Keratinocyte (primary cell): Measurements from ENCODE around the gene MRPL45. TPM values are rescaled to one million over a fixed set of nuclear protein-coding genes. Genes with fewer than 3 reads are reported as not detected.

Experiments used
- DNase-seq: peaks from one replicate; pipeline ENCODE4 v3.0.0-alpha.2; 2011; ENCODE audit warnings: low read depth, missing footprints, low spot score
- FAIRE-seq: peaks from 2 replicates; lab custom pipeline; 2011; peaks lifted over from hg19 to GRCh38; lab: Jason Lieb, UNC
- H2AFZ ChIP-seq: 2 replicates; pipeline ENCODE4 v1.6.0; 2012; ENCODE audit warnings: low read length, control low read depth, inconsistent platforms; ENCODE audit not compliant: control insufficient read depth
- H3K27ac ChIP-seq: 2 replicates; pipeline ENCODE4 v1.5.1; 2011; ENCODE audit warnings: low read length; ENCODE audit not compliant: control insufficient read depth, insufficient read depth
- H3K27me3 ChIP-seq: 3 replicates; pipeline ENCODE4 v1.6.0; 2011; ENCODE audit warnings: low read length; ENCODE audit not compliant: control insufficient read depth, insufficient read depth; ENCODE audit errors: extremely low read depth
- H3K36me3 ChIP-seq, 2 experiments: 2 replicates in 1 of 2; 3 replicates in 1 of 2; pipeline ENCODE4 v1.5.1; 2011; ENCODE audit warnings: low read length in 2 of 2, mild to moderate bottlenecking in 1 of 2; ENCODE audit not compliant: control insufficient read depth in 2 of 2, insufficient read depth in 2 of 2; ENCODE audit errors: extremely low read depth in 1 of 2
- H3K4me1 ChIP-seq: 3 replicates; pipeline ENCODE4 v1.5.1; 2011; ENCODE audit warnings: low read length; ENCODE audit not compliant: control insufficient read depth, insufficient read depth; ENCODE audit errors: extremely low read depth
- H3K4me2 ChIP-seq: 3 replicates; pipeline ENCODE4 v1.6.0; 2011; ENCODE audit warnings: low read depth, low read length; ENCODE audit not compliant: control insufficient read depth, insufficient read depth; ENCODE audit errors: extremely low read depth
- H3K4me3 ChIP-seq, 3 experiments: fragments of 200-600 bp in 1 of 3; sonication (generic) in 1 of 3; 2 replicates in 2 of 3; 3 replicates in 1 of 3; pipeline ENCODE4 v1.5.1; 2011 to 2016; ENCODE audit warnings: low read length in 3 of 3, mild to moderate bottlenecking in 3 of 3, control low read depth in 2 of 3, inconsistent platforms in 1 of 3, low read depth in 1 of 3, mixed read lengths in 1 of 3, mixed run types in 1 of 3, moderate library complexity in 1 of 3; ENCODE audit not compliant: control insufficient read depth in 2 of 3, insufficient read depth in 2 of 3; ENCODE audit errors: extremely low read depth in 1 of 3
- H3K79me2 ChIP-seq: 2 replicates; pipeline ENCODE4 v1.6.0; 2012; ENCODE audit warnings: low read length; ENCODE audit not compliant: control insufficient read depth, insufficient read depth
- H3K9ac ChIP-seq: 3 replicates; pipeline ENCODE4 v1.6.0; 2011; ENCODE audit warnings: low read length; ENCODE audit not compliant: control insufficient read depth, insufficient read depth; ENCODE audit errors: extremely low read depth
- H3K9me1 ChIP-seq: 3 replicates; pipeline ENCODE4 v1.6.0; 2011; ENCODE audit warnings: low read length; ENCODE audit not compliant: control insufficient read depth, insufficient read depth; ENCODE audit errors: extremely low read depth
- H3K9me3 ChIP-seq: 2 replicates; pipeline ENCODE4 v1.5.1; 2012; ENCODE audit warnings: low read depth, low read length; ENCODE audit not compliant: control insufficient read depth
- H4K20me1 ChIP-seq: 3 replicates; pipeline ENCODE4 v1.6.0; 2011; ENCODE audit warnings: low read length; ENCODE audit not compliant: control insufficient read depth, insufficient read depth; ENCODE audit errors: extremely low read depth
- CTCF ChIP-seq, 3 experiments: IDR thresholded peaks in 1 of 3; conservative IDR thresholded peaks in 1 of 3; optimal IDR thresholded peaks in 1 of 3; 2 replicates in 2 of 3; 3 replicates in 1 of 3; pipeline versions ENCODE3 to v1.5.1; 2011; ENCODE audit warnings: low read length in 3 of 3, mild to moderate bottlenecking in 3 of 3, moderate library complexity in 2 of 3, control low read depth in 1 of 3, inconsistent platforms in 1 of 3; ENCODE audit not compliant: insufficient read depth in 2 of 3; ENCODE audit errors: extremely low read depth in 1 of 3
- EZH2 ChIP-seq: IDR thresholded peaks from one replicate; pipeline ENCODE4 v1.6.1; 2012; ENCODE audit warnings: inconsistent platforms, mild to moderate bottlenecking, low read length, moderate library complexity
- dilution Hi-C: fragments of 300-500 bp; cut with MboI; formaldehyde crosslinking; loops from one replicate; pipeline ENCODE4 v1.7.0; 2020; ENCODE audit warnings: low sequenced_read_pairs; ENCODE audit not compliant: extremely low pct_ligation_motif_present
- polyA plus RNA-seq, 5 experiments: library from polyadenylated mRNA; depleted of rRNA in 3 of 5; stranded (reverse) in 3 of 5; stranded (forward) in 1 of 5; unstranded in 1 of 5; fragments of >200 nt; gene quantifications; 1 replicate in 1 of 5; 2 replicates in 3 of 5; 3 replicates in 1 of 5; pipeline versions ENCODE4 v1.2.1 to v1.2.3, GENCODE V29; 2011 to 2012; ENCODE audit warnings: missing spikeins in 2 of 5, low read depth in 1 of 5, low replicate concordance in 1 of 5

Gene MRPL45
- polyA plus RNA-seq, 1 donor (not counting 4 experiments of a cell fraction or from before 2014, with no cell fraction given): 64.9 TPM

- dilution Hi-C loops: no loop called here
- DNase-seq: no peak
Measured at GRCh38 chr17:38336838-38337237, 39.9 kb downstream of the MRPL45 start.

GRCh38 chr17:38338053-38338452 lies 41.1 kb downstream of the MRPL45 start:
- Histone ChIP-seq H3K4me3 (no peak overlapping the region), H3K36me3 (no peaks in the 10 kb centered on the region), H3K27ac (no peak overlapping the region), H4K20me1 (peaks cover 2% of the 10 kb centered on the region), H3K9me1 (no peaks in the 10 kb centered on the region), H3K4me2 (no peak overlapping the region), H3K79me2 (no peaks in the 10 kb centered on the region), H2AFZ (no peak overlapping the region), H3K27me3 (peaks cover 5% of the 10 kb centered on the region), H3K9me3 (no peaks in the 10 kb centered on the region), H3K9ac (no peak overlapping the region), H3K4me1 (peaks cover 4% of the 10 kb centered on the region)
- no peak for TF ChIP-seq CTCF (optimal IDR thresholded peaks at IDR 0.05 in 1 of 3, IDR thresholded peaks at IDR 0.05 in 1 of 3, conservative IDR thresholded peaks at IDR 0.05 in 1 of 3; ENCODE audit: extremely low read depth in 1 of 3, insufficient read depth in 2 of 3, low read length in 3 of 3)
- no peak for FAIRE-seq
- dilution Hi-C loops: no loop called here
- no peak for DNase-seq

More at GRCh38 chr17:38336838-38337237, 39.9 kb downstream of the MRPL45 start:
- H3K4me2 ChIP-seq: no peak overlapping the region
- H3K4me1 ChIP-seq: peaks cover 4% of the 10 kb centered on the region
- TF ChIP-seq EZH2: no peak
- TF ChIP-seq CTCF (optimal IDR thresholded peaks at IDR 0.05 in 1 of 3, IDR thresholded peaks at IDR 0.05 in 1 of 3, conservative IDR thresholded peaks at IDR 0.05 in 1 of 3; ENCODE audit: extremely low read depth in 1 of 3, insufficient read depth in 2 of 3, low read length in 3 of 3): no peak
- H2AFZ ChIP-seq: no peak overlapping the region
- H3K79me2 ChIP-seq: no peaks in the 10 kb centered on the region
- H3K36me3 ChIP-seq: no peaks in the 10 kb centered on the region
- FAIRE-seq: no peak
- no peak overlapping the region for H3K9ac ChIP-seq
- no peak overlapping the region for H3K27ac ChIP-seq
- H4K20me1 ChIP-seq: peaks cover 2% of the 10 kb centered on the region
- H3K9me3 ChIP-seq: no peaks in the 10 kb centered on the region
- no peak overlapping the region for H3K4me3 ChIP-seq
- no peaks in the 10 kb centered on the region for H3K9me1 ChIP-seq
- no peaks in the 10 kb centered on the region for H3K27me3 ChIP-seq
